HG03159 (cell line): Measurements from ENCODE around the gene DOC2A.
"Not testable (repeated sequence)": the region's sequence is repeated elsewhere in the genome, so short reads cannot be mapped to it uniquely, and the experiment has no call there.

Experiments
- ATAC-seq: cut with Tn5 transposase; IDR thresholded peaks from one replicate; pipeline ENCODE4 v1.9.1; 2021; ENCODE audit warnings: mild to moderate bottlenecking, moderate library complexity; ENCODE audit not compliant: unreplicated experiment

Gene DOC2A

GRCh38 chr16:30027588-30028437 is 17.0 kb upstream of the DOC2A start:
- no peak for ATAC-seq

GRCh38 chr16:30026449-30026848 is 15.6 kb upstream of the DOC2A start:
- no peak for ATAC-seq

- ATAC-seq = no peak
Measured at GRCh38 chr16:30025574-30025973, 14.7 kb upstream of the DOC2A start.

GRCh38 chr16:30025156-30025555 is 14.3 kb upstream of the DOC2A start:
- no peak for ATAC-seq

- ATAC-seq = no peak
Measured at GRCh38 chr16:30024451-30024850, 13.6 kb upstream of the DOC2A start.

GRCh38 chr16:30023586-30023985 is 12.8 kb upstream of the DOC2A start:
- ATAC-seq = no peak

GRCh38 chr16:30022887-30023286 is 12.1 kb upstream of the DOC2A start, which contains the start of gene C16orf92:
TSS of gene C16orf92 (plus strand) at chr16:30023198. CDS start at chr16:30023341, 143 bp downstream.
- ATAC-seq = no peak

GRCh38 chr16:30018731-30019158 is 7.9 kb upstream of the DOC2A start:
- no peak for ATAC-seq

GRCh38 chr16:30017937-30018336 is 7.1 kb upstream of the DOC2A start:
- not testable (repeated sequence) for ATAC-seq

- no peak for ATAC-seq
Measured at GRCh38 chr16:30017277-30017656, 6.4 kb upstream of the DOC2A start.

GRCh38 chr16:30016555-30017276 is 5.9 kb upstream of the DOC2A start:
- no peak for ATAC-seq

- ATAC-seq = not testable (repeated sequence)
Measured at GRCh38 chr16:30015450-30015849, 4.6 kb upstream of the DOC2A start.

- ATAC-seq = not testable (repeated sequence)
Measured at GRCh38 chr16:30012598-30012997, 1.8 kb upstream of the DOC2A start.

GRCh38 chr16:30011714-30012504 is 1.1 kb upstream of the DOC2A start:
- ATAC-seq = no peak

GRCh38 chr16:30009990-30010843 is 610 bp downstream of the DOC2A start:
- ATAC-seq = no peak

GRCh38 chr16:30009085-30009862 is 1.6 kb downstream of the DOC2A start:
- ATAC-seq = no peak

GRCh38 chr16:30007378-30007895 is 3.4 kb downstream of the DOC2A start:
- ATAC-seq = no peak

GRCh38 chr16:30006659-30007377 is 4.0 kb downstream of the DOC2A start:
- no peak for ATAC-seq

- ATAC-seq = no peak
Measured at GRCh38 chr16:30006095-30006473, 4.7 kb downstream of the DOC2A start.
